Gastrocnemius medialis (tissue), 4 donors: ENCODE results near the gene ADARB1. TPM values are rescaled to one million over a fixed set of nuclear protein-coding genes. Genes with fewer than 3 reads are reported as not detected.

Source experiments
- ATAC-seq, 2 donors: fragments of 150-250 bp; one replicate each; pipeline ENCODE4 v1.9.1; 2016
- DNase-seq, 2 donors: peaks; one replicate each; pipeline ENCODE4 v3.0.0-alpha.2; 2019
- H3K27ac ChIP-seq, 4 donors: fragments of 200-600 bp; sonication (generic); 1 replicate in 1 of 4; 2 replicates in 3 of 4; pipeline ENCODE4 v1.5.1; 2016 to 2018; ENCODE audit warnings: mild to moderate bottlenecking in 2 of 4, moderate library complexity in 1 of 4
- H3K27me3 ChIP-seq, 3 donors: fragments of 200-600 bp; sonication (generic) in 2 of 3; 1 replicate in 1 of 3; 2 replicates in 2 of 3; pipeline versions ENCODE4 v1.5.1 to v1.6.0; 2016 to 2019; ENCODE audit warnings: mild to moderate bottlenecking in 1 of 3, moderate library complexity in 1 of 3
- H3K36me3 ChIP-seq, 2 donors: fragments of 200-600 bp; sonication (generic) in 1 of 2; one replicate each; pipeline ENCODE4 v1.5.1; 2017 to 2018
- H3K4me1 ChIP-seq, 2 donors: fragments of 200-600 bp; sonication (generic) in 1 of 2; one replicate each; pipeline ENCODE4 v1.5.1; 2016 to 2017; ENCODE audit warnings: mild to moderate bottlenecking in 2 of 2
- H3K4me3 ChIP-seq, 4 donors: fragments of 200-600 bp; sonication (generic) in 3 of 4; 1 replicate in 1 of 4; 2 replicates in 3 of 4; pipeline ENCODE4 v1.5.1; 2016 to 2019; ENCODE audit warnings: mild to moderate bottlenecking in 2 of 4
- H3K9me3 ChIP-seq, 3 donors: fragments of 200-600 bp; sonication (generic) in 2 of 3; 1 replicate in 1 of 3; 2 replicates in 2 of 3; pipeline ENCODE4 v1.5.1; 2016 to 2019
- CTCF ChIP-seq, 5 experiments: fragments of 450-650 bp in 3 of 5; fragments of 200-600 bp in 2 of 5; sonication (generic) in 2 of 5; IDR thresholded peaks in 4 of 5; conservative IDR thresholded peaks in 1 of 5; 1 replicate in 4 of 5; 2 replicates in 1 of 5; pipeline ENCODE4 v1.5.1; 2016 to 2019; ENCODE audit warnings: antibody characterized with exemption in 5 of 5, mild to moderate bottlenecking in 3 of 5, moderate library complexity in 3 of 5
- POLR2A ChIP-seq, 2 donors: fragments of 450-650 bp; IDR thresholded peaks; one replicate each; pipeline ENCODE4 v1.6.1; 2017; ENCODE audit warnings: antibody characterized with exemption in 2 of 2, mild to moderate bottlenecking in 2 of 2, moderate library complexity in 2 of 2
- in situ Hi-C, 4 donors: fragments of 200-750 bp; cut with MboI; loops; one replicate each; pipeline versions ENCODE4 v1.15.0 to v1.8.0; 2017; ENCODE audit warnings: low sequenced_read_pairs in 4 of 4
- intact Hi-C: fragments of 100-400 bp; cut with DNase I; formaldehyde crosslinking; loops from one replicate; pipeline ENCODE4 v1.15.1; 2023; ENCODE audit warnings: low total_unique reads
- total RNA-seq, 4 donors: library from RNA; depleted of rRNA; stranded (reverse); fragments of >200 nt; gene quantifications; one replicate each; pipeline versions ENCODE4 v1.1.0 to v1.2.3, GENCODE V29; 2016

Gene ADARB1
- total RNA-seq, 4 donors from 2014 or later = 5.9 to 11.5 (median 6.9) TPM

- TF ChIP-seq CTCF (IDR thresholded peaks at IDR 0.05 in 4 of 5, conservative IDR thresholded peaks at IDR 0.05 in 1 of 5) (no peak), POLR2A (IDR thresholded peaks at IDR 0.05) (no peak)
- intact Hi-C loops (no loop called here), in situ Hi-C loops (no loop called here)
- Histone ChIP-seq H3K4me3 (no peak overlapping the region), H3K4me1 (no peaks in the 10 kb centered on the region), H3K9me3 (no peaks in the 10 kb centered on the region), H3K36me3 (no peaks in the 10 kb centered on the region), H3K27ac (no peak overlapping the region), H3K27me3 (peaks cover 5 to 24% (median 13%) of the 10 kb centered on the region in 3 donors)
- no peak for DNase-seq
- no peak for ATAC-seq
Measured at GRCh38 chr21:45256912-45257672, 182.7 kb downstream of the ADARB1 start.

- DNase-seq = no peak
- in situ Hi-C loops = no loop called here
Measured at GRCh38 chr21:45257673-45258341, 183.4 kb downstream of the ADARB1 start.

GRCh38 chr21:45258466-45258865 lies 184.1 kb downstream of the ADARB1 start:
- Histone ChIP-seq H3K9me3 (no peaks in the 10 kb centered on the region), H3K27me3 (peaks cover 5 to 24% (median 7%) of the 10 kb centered on the region in 3 donors), H3K4me3 (no peak overlapping the region), H3K4me1 (no peaks in the 10 kb centered on the region), H3K36me3 (peaks cover 0 to 5% of the 10 kb centered on the region in 2 donors), H3K27ac (no peak overlapping the region)
- TF ChIP-seq POLR2A (IDR thresholded peaks at IDR 0.05) (no peak), CTCF (IDR thresholded peaks at IDR 0.05 in 4 of 5, conservative IDR thresholded peaks at IDR 0.05 in 1 of 5) (no peak)
- ATAC-seq = no peak
- intact Hi-C loops (no loop called here), in situ Hi-C loops (no loop called here)
- DNase-seq = no peak

More at GRCh38 chr21:45257673-45258341, 183.4 kb downstream of the ADARB1 start:
- TF ChIP-seq POLR2A (IDR thresholded peaks at IDR 0.05) (no peak), CTCF (IDR thresholded peaks at IDR 0.05 in 4 of 5, conservative IDR thresholded peaks at IDR 0.05 in 1 of 5) (no peak)
- Histone ChIP-seq H3K4me1 (no peaks in the 10 kb centered on the region), H3K27me3 (peaks cover 5 to 24% (median 13%) of the 10 kb centered on the region in 3 donors), H3K9me3 (no peaks in the 10 kb centered on the region), H3K27ac (no peak overlapping the region), H3K4me3 (no peak overlapping the region), H3K36me3 (no peaks in the 10 kb centered on the region)
- no peak for ATAC-seq
- intact Hi-C loops = no loop called here

GRCh38 chr21:45259206-45259840 lies 184.9 kb downstream of the ADARB1 start:
- Histone ChIP-seq H3K36me3 (peaks cover 0 to 14% of the 10 kb centered on the region in 2 donors), H3K27ac (no peak overlapping the region), H3K4me1 (no peaks in the 10 kb centered on the region), H3K4me3 (no peak overlapping the region), H3K27me3 (peaks cover 5 to 23% (median 6%) of the 10 kb centered on the region in 3 donors), H3K9me3 (no peaks in the 10 kb centered on the region)
- no peak for ATAC-seq
- DNase-seq = no peak
- intact Hi-C loops (no loop called here), in situ Hi-C loops (no loop called here)
- TF ChIP-seq POLR2A (IDR thresholded peaks at IDR 0.05) (no peak), CTCF (IDR thresholded peaks at IDR 0.05 in 4 of 5, conservative IDR thresholded peaks at IDR 0.05 in 1 of 5) (no peak)
